Measurements from ENCODE around the gene YAP1. TPM values are rescaled to one million over a fixed set of nuclear protein-coding genes. Genes with fewer than 3 reads are reported as not detected.
A peak's percentile ranks its signal among the peaks of the same experiment; 100 is the strongest.

The YAP1 gene
- total RNA-seq, 1 experiment from 2014 or later, result 57.5 TPM

DNA sequence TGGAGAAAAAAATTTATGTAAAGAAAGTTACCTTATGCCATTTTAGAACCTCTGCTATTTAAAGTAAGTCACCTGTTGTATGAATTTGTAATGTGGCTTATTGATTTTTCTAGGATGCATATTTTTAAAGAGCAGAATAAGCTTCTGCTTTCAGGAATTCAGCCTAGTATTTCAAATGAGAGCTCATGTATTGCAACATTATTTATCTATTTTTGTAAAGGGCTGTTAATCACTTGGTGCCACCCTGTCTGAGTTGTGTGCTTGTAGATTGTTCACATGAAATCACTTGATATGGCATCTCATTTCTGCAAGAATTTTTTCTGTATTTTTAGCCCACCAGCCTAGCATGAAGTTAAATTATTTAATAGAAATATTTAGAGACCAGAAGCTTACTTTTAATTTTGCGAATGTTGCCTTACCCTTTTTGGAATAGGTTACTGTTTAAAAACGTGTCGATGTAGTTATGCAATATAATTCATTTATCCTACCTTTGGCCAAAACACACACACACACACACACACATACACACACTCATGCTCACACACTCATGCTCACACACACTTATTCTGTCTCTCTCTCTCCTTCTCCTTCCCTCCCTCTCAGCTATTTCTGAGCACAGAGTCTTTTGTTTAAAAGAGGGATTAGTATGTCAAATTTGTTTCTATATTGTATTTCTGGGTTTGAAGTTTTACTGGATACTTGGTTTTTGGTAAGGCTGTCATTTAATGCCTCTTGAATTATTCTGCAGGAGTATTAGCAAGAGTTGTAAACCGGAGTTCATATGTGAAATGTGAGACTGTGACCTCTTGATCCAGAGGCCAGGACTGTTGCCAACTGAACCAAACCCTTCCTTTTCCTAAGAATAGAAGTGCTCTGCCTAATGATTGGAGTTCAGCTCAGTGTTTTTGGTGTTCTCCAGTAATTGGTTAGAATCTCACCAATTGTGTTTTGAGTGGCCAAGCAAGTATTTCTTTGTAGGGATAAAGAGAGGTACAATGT lies 34.4 kb downstream of the YAP1 start:
- BruUV-seq (replicated peaks), result no TSS peak
- DNase-seq, result no peak
- CTCF ChIA-PET, result interaction anchor here (0.7 kb wide), 2 partner anchors 12 to 118 kb away, joined by 3 read pairs; no protein-coding TSS in a partner anchor
- peaks cover 34% of the 10 kb centered on the region for H3K4me1 Mint-ChIP-seq (ENCODE audit: low read depth, unreplicated experiment)
- peak overlapping the region; percentile 59 for H3K27ac Mint-ChIP-seq (ENCODE audit: unreplicated experiment)
- peaks cover 11% of the 10 kb centered on the region for H3K36me3 Mint-ChIP-seq (ENCODE audit: insufficient read depth, unreplicated experiment)
- H3K4me3 Mint-ChIP-seq (ENCODE audit: low read depth, unreplicated experiment), result peak overlapping the region; percentile 15
- intact Hi-C loops (cut with micrococcal nuclease; ENCODE audit: unreplicated experiment), result no loop called here
- no peaks in the 10 kb centered on the region for H3K9me3 Mint-ChIP-seq (ENCODE audit: low read depth, unreplicated experiment)
- no peaks in the 10 kb centered on the region for H3K27me3 Mint-ChIP-seq (ENCODE audit: unreplicated experiment)
- TF ChIP-seq, protein P1, sequence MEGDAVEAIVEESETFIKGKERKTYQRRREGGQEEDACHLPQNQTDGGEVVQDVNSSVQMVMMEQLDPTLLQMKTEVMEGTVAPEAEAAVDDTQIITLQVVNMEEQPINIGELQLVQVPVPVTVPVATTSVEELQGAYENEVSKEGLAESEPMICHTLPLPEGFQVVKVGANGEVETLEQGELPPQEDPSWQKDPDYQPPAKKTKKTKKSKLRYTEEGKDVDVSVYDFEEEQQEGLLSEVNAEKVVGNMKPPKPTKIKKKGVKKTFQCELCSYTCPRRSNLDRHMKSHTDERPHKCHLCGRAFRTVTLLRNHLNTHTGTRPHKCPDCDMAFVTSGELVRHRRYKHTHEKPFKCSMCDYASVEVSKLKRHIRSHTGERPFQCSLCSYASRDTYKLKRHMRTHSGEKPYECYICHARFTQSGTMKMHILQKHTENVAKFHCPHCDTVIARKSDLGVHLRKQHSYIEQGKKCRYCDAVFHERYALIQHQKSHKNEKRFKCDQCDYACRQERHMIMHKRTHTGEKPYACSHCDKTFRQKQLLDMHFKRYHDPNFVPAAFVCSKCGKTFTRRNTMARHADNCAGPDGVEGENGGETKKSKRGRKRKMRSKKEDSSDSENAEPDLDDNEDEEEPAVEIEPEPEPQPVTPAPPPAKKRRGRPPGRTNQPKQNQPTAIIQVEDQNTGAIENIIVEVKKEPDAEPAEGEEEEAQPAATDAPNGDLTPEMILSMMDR (IDR thresholded peaks at IDR 0.05; ENCODE audit: unreplicated experiment), result no peak

DNA sequence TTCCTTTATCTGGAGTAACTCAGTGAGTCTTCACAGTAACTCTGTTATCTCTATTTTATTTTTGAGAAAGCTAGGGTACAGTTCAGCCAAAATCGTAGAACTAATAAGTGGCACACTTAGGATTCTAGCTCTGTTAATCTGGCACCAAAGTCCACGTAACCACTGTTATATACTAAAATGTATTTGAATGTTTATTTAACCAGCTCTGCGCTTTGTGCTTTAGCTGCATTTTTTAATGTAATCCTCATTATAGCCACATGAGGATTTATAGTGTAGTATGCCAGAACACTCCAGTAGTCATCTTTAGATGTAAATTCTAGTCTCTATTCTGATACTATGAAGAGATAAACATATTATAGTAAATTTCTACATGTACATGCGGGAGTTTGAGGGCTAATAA lies 36.8 kb downstream of the YAP1 start:
- Mint-ChIP-seq H3K36me3 (ENCODE audit: insufficient read depth, unreplicated experiment) (peaks cover 11% of the 10 kb centered on the region), H3K9me3 (ENCODE audit: low read depth, unreplicated experiment) (no peaks in the 10 kb centered on the region), H3K4me1 (ENCODE audit: low read depth, unreplicated experiment) (peaks cover 34% of the 10 kb centered on the region), H3K27ac (ENCODE audit: unreplicated experiment) (no peak overlapping the region), H3K4me3 (ENCODE audit: low read depth, unreplicated experiment) (no peak overlapping the region), H3K27me3 (ENCODE audit: unreplicated experiment) (no peaks in the 10 kb centered on the region)
- CTCF ChIA-PET, result no interaction called here
- no TSS peak for BruUV-seq (replicated peaks)
- DNase-seq, result no peak
- intact Hi-C loops (cut with micrococcal nuclease; ENCODE audit: unreplicated experiment), result no loop called here
- TF ChIP-seq, protein P1 (IDR thresholded peaks at IDR 0.05; ENCODE audit: unreplicated experiment), result no peak

DNA sequence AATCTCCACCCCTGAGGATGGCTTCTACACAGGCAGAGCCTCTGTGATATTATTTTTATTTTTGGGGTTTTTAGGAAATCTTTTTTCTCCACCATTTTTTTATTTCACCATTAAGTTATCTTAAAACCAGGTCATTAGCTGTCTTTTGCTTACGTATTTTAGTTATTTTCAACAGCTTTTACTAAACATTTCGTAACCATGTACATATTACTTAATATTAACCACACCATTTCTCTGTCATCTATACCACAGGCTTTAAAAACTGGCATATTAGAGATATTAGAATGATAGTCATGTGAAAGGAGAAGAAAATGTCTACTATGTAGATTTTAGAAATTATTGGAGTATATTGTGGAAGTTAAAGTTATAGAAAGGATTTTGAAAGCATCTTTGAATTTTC lies 37.4 kb downstream of the YAP1 start:
- TF ChIP-seq, protein P1 (IDR thresholded peaks at IDR 0.05; ENCODE audit: unreplicated experiment), result no peak
- Mint-ChIP-seq H3K36me3 (ENCODE audit: insufficient read depth, unreplicated experiment) (peaks cover 11% of the 10 kb centered on the region), H3K4me1 (ENCODE audit: low read depth, unreplicated experiment) (peaks cover 37% of the 10 kb centered on the region), H3K27me3 (ENCODE audit: unreplicated experiment) (no peaks in the 10 kb centered on the region), H3K27ac (ENCODE audit: unreplicated experiment) (no peak overlapping the region), H3K9me3 (ENCODE audit: low read depth, unreplicated experiment) (no peaks in the 10 kb centered on the region), H3K4me3 (ENCODE audit: low read depth, unreplicated experiment) (no peak overlapping the region)
- no peak for DNase-seq
- intact Hi-C loops (cut with micrococcal nuclease; ENCODE audit: unreplicated experiment), result no loop called here
- no TSS peak for BruUV-seq (replicated peaks)
- CTCF ChIA-PET, result no interaction called here

DNA sequence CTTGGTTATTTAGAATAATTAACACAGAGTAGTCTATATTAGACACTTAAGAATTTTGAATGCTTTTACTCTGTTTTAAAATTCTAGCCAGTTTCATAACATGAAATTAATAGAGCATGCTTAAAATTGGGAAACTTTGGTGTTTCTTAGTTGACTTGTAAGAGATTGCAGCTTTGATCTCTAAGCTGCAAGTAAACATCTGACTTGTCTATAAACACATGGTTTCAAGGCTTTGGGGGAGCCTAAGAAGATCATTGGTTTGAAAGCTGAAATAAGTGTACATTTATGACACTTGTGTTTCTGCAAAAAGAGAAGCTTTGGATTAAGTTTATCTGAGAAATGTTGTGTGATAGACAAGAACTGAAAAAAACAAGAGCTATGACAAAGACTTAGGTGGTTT lies 37.8 kb downstream of the YAP1 start:
- H3K9me3 Mint-ChIP-seq (ENCODE audit: low read depth, unreplicated experiment), result no peaks in the 10 kb centered on the region
- intact Hi-C loops (cut with micrococcal nuclease; ENCODE audit: unreplicated experiment), result no loop called here
- peaks cover 41% of the 10 kb centered on the region for H3K4me1 Mint-ChIP-seq (ENCODE audit: low read depth, unreplicated experiment)
- DNase-seq, result no peak
- no peaks in the 10 kb centered on the region for H3K27me3 Mint-ChIP-seq (ENCODE audit: unreplicated experiment)
- H3K36me3 Mint-ChIP-seq (ENCODE audit: insufficient read depth, unreplicated experiment), result peaks cover 11% of the 10 kb centered on the region
- no peak overlapping the region for H3K27ac Mint-ChIP-seq (ENCODE audit: unreplicated experiment)
- CTCF ChIA-PET, result no interaction called here
- H3K4me3 Mint-ChIP-seq (ENCODE audit: low read depth, unreplicated experiment), result no peak overlapping the region
- TF ChIP-seq, protein P1 (IDR thresholded peaks at IDR 0.05; ENCODE audit: unreplicated experiment), result no peak
- no TSS peak for BruUV-seq (replicated peaks)

Measured in Calu3 (cell line).